A549 (cell line): Measurements from ENCODE around the gene FAM181A.

Experiments
- CEBPB ChIP-seq, 2 experiments: fragments of >200 bp in 1 of 2; sonication (Bioruptor Twin) in 1 of 2; formaldehyde crosslinking in 1 of 2; IDR thresholded peaks; 2 replicates each; pipeline ENCODE4 v1.6.1; 2012 to 2016
- CTCF ChIP-seq: fragments of >200 bp; sonication (Bioruptor Twin); formaldehyde crosslinking; IDR thresholded peaks from 3 replicates; pipeline ENCODE4 v1.5.1; 2016
- HDAC2 ChIP-seq: fragments of 200-600 bp; sonication (generic); IDR thresholded peaks from 2 replicates; pipeline ENCODE4 v1.6.1; 2016
- JUNB ChIP-seq: fragments of >200 bp; sonication (Bioruptor Twin); formaldehyde crosslinking; IDR thresholded peaks from 2 replicates; pipeline ENCODE4 v1.6.1; 2016
- POLR2A ChIP-seq: IDR thresholded peaks from 2 replicates; pipeline ENCODE4 v1.6.1; 2012; ENCODE audit warnings: mild to moderate bottlenecking, low read length

GRCh38 chr14:93878212-93878611, 48.9 kb upstream of the FAM181A start:
- no peak for TF ChIP-seq HDAC2
- TF ChIP-seq CTCF = no peak
- no peak for TF ChIP-seq POLR2A
- TF ChIP-seq JUNB = no peak
- TF ChIP-seq CEBPB (IDR thresholded peaks at IDR 0.05) = no peak
